H9 (cell line): Measurements from ENCODE around the gene RYR3. TPM values are rescaled to one million over a fixed set of nuclear protein-coding genes. Genes with fewer than 3 reads are reported as not detected.

Experiments
- DNase-seq: peaks from one replicate; pipeline ENCODE4 v3.0.0-alpha.2; 2017
- H2AFZ ChIP-seq: one replicate; pipeline ENCODE4 v1.6.1; 2013; ENCODE audit warnings: mild to moderate bottlenecking, low read length, control low read depth, moderate library complexity
- H2AK5ac ChIP-seq: 2 replicates; pipeline ENCODE4 v1.6.1; 2013; ENCODE audit warnings: low read length, control low read depth, mixed read lengths; ENCODE audit not compliant: insufficient read length
- H2BK120ac ChIP-seq: one replicate; pipeline ENCODE4 v1.6.1; 2013; ENCODE audit warnings: low read depth, mild to moderate bottlenecking, low read length, control low read depth, inconsistent platforms; ENCODE audit not compliant: poor library complexity, severe bottlenecking
- H2BK12ac ChIP-seq: 2 replicates; pipeline ENCODE4 v1.6.1; 2013; ENCODE audit warnings: low read length, control low read depth, mixed read lengths, low read depth; ENCODE audit not compliant: insufficient read length
- H2BK15ac ChIP-seq: 2 replicates; pipeline ENCODE4 v1.6.1; 2013; ENCODE audit warnings: low read depth, low read length, control low read depth
- H2BK20ac ChIP-seq: one replicate; pipeline ENCODE4 v1.6.1; 2013; ENCODE audit warnings: low read depth, mild to moderate bottlenecking, low read length, control low read depth, inconsistent platforms; ENCODE audit not compliant: poor library complexity, severe bottlenecking
- H2BK5ac ChIP-seq: 2 replicates; pipeline ENCODE4 v1.6.1; 2013; ENCODE audit warnings: low read length, control low read depth, mixed read lengths; ENCODE audit not compliant: insufficient read length
- H3K14ac ChIP-seq: 2 replicates; pipeline ENCODE4 v1.6.1; 2013; ENCODE audit warnings: low read length, control low read depth; ENCODE audit not compliant: insufficient read depth
- H3K18ac ChIP-seq: 2 replicates; pipeline ENCODE4 v1.6.1; 2013; ENCODE audit warnings: low read depth, mild to moderate bottlenecking, mixed read lengths, low read length, control low read depth; ENCODE audit not compliant: insufficient read length
- H3K23ac ChIP-seq: 2 replicates; pipeline ENCODE4 v1.6.1; 2013; ENCODE audit warnings: low read length, control low read depth, mixed read lengths, low read depth; ENCODE audit not compliant: insufficient read length
- H3K23me2 ChIP-seq: 2 replicates; pipeline ENCODE4 v1.6.1; 2013; ENCODE audit warnings: low read depth, mild to moderate bottlenecking, mixed read lengths, low read length, control low read depth; ENCODE audit not compliant: insufficient read length, poor library complexity, severe bottlenecking
- H3K27ac ChIP-seq: 2 replicates; pipeline ENCODE4 v1.5.1; 2013; ENCODE audit warnings: low read length, control low read depth, mixed read lengths, low read depth; ENCODE audit not compliant: insufficient read length
- H3K27me3 ChIP-seq: 2 replicates; pipeline ENCODE4 v1.6.1; 2013; ENCODE audit warnings: low read length, control low read depth, inconsistent platforms; ENCODE audit not compliant: insufficient read depth
- H3K4ac ChIP-seq: 2 replicates; pipeline ENCODE4 v1.6.1; 2013; ENCODE audit warnings: low read depth, mild to moderate bottlenecking, control low read depth, inconsistent platforms, low read length, moderate library complexity
- H3K4me1 ChIP-seq: 2 replicates; pipeline ENCODE4 v1.6.1; 2013; ENCODE audit warnings: low read length, control low read depth, inconsistent platforms; ENCODE audit not compliant: insufficient read depth
- H3K4me2 ChIP-seq: 2 replicates; pipeline ENCODE4 v1.6.1; 2013; ENCODE audit warnings: low read length, control low read depth, mixed read lengths; ENCODE audit not compliant: insufficient read length, insufficient read depth
- H3K56ac ChIP-seq: 2 replicates; pipeline ENCODE4 v1.6.1; 2013; ENCODE audit warnings: low read depth, mild to moderate bottlenecking, mixed read lengths, low read length, control low read depth; ENCODE audit not compliant: insufficient read length
- H3K79me1 ChIP-seq: 2 replicates; pipeline ENCODE4 v1.6.1; 2013; ENCODE audit warnings: low read depth, mild to moderate bottlenecking, moderate library complexity, low read length, control low read depth, inconsistent platforms; ENCODE audit not compliant: insufficient read depth, poor library complexity, severe bottlenecking
- H3K79me2 ChIP-seq: 2 replicates; pipeline ENCODE4 v1.6.1; 2013; ENCODE audit warnings: low read length, control low read depth, inconsistent platforms; ENCODE audit not compliant: insufficient read depth
- H3K9ac ChIP-seq: 2 replicates; pipeline ENCODE4 v1.6.1; 2013; ENCODE audit warnings: low read length, control low read depth, mixed read lengths; ENCODE audit not compliant: insufficient read length; ENCODE audit errors: extremely low read depth
- H3K9me3 ChIP-seq: one replicate; pipeline ENCODE4 v1.6.1; 2013; ENCODE audit warnings: low read depth, low read length, inconsistent platforms; ENCODE audit not compliant: control insufficient read depth
- H3T11ph ChIP-seq: one replicate; pipeline ENCODE4 v1.6.1; 2013; ENCODE audit warnings: mild to moderate bottlenecking, low read length, control low read depth, inconsistent platforms
- H4K20me1 ChIP-seq: one replicate; pipeline ENCODE4 v1.6.1; 2013; ENCODE audit not compliant: control insufficient read depth, insufficient read length, insufficient read depth
- H4K5ac ChIP-seq: 2 replicates; pipeline ENCODE4 v1.6.1; 2013; ENCODE audit warnings: low read depth, mild to moderate bottlenecking, mixed read lengths, low read length, control low read depth; ENCODE audit not compliant: insufficient read length
- H4K8ac ChIP-seq: replicated peaks from 2 replicates; pipeline ENCODE4 v1.6.1; 2013; ENCODE audit warnings: low read length, control low read depth, mixed read lengths, low read depth; ENCODE audit not compliant: insufficient read length
- H4K91ac ChIP-seq: 2 replicates; pipeline ENCODE4 v1.6.1; 2013; ENCODE audit warnings: low read depth, mild to moderate bottlenecking, moderate library complexity, mixed read lengths, low read length, control low read depth; ENCODE audit not compliant: insufficient read length
- H3K27ac Mint-ChIP-seq, 3 experiments: 2 replicates in 2 of 3; 3 replicates in 1 of 3; pipeline ENCODE4 v1.8.0; 2020 to 2021; ENCODE audit warnings: mixed read lengths in 3 of 3, mild to moderate bottlenecking in 1 of 3, moderate library complexity in 1 of 3
- H3K27me3 Mint-ChIP-seq: 2 replicates; pipeline ENCODE4 v1.8.0; 2021; ENCODE audit warnings: low read depth, mild to moderate bottlenecking, moderate library complexity, mixed read lengths
- H3K36me3 Mint-ChIP-seq, 3 experiments: 2 replicates in 2 of 3; 3 replicates in 1 of 3; pipeline ENCODE4 v1.8.0; 2020 to 2021; ENCODE audit warnings: low read depth in 3 of 3, mixed read lengths in 3 of 3; ENCODE audit not compliant: insufficient read depth in 1 of 3
- H3K4me1 Mint-ChIP-seq, 2 experiments: 2 replicates each; pipeline ENCODE4 v1.8.0; 2020; ENCODE audit warnings: mixed read lengths in 2 of 2
- H3K4me3 Mint-ChIP-seq, 2 experiments: 2 replicates in 1 of 2; 3 replicates in 1 of 2; pipeline ENCODE4 v1.8.0; 2020 to 2021; ENCODE audit warnings: mild to moderate bottlenecking in 2 of 2, mixed read lengths in 2 of 2, moderate library complexity in 1 of 2
- H3K9me3 Mint-ChIP-seq, 2 experiments: 2 replicates in 1 of 2; 3 replicates in 1 of 2; pipeline ENCODE4 v1.8.0; 2020; ENCODE audit warnings: mild to moderate bottlenecking in 2 of 2, mixed read lengths in 2 of 2, moderate library complexity in 1 of 2
- WGBS: extraction: QIAGEN DNeasy Blood & Tissue Kit; methylation state at CpG from one replicate; pipeline ENCODE4 v1.1.7; 2013; ENCODE audit warnings: missing lambda C conversion rate, low lambda C conversion rate, mixed read lengths; ENCODE audit not compliant: insufficient read length; ENCODE audit errors: extremely low coverage; 5-methylcytosine and 5-hydroxymethylcytosine counted together
- total RNA-seq: library from RNA; stranded (reverse); gene quantifications from 2 replicates; pipeline ENCODE4 v1.2.1, GENCODE V29; 2021
- TF ChIP-seq, protein P1 (sequence below): fragments of 200-600 bp; sonication (generic); conservative IDR thresholded peaks from 3 replicates; pipeline ENCODE4 v1.8.0; 2021; ENCODE audit warnings: antibody characterized with exemption, mild to moderate bottlenecking

The RYR3 gene
- total RNA-seq, 1 experiment from 2014 or later: 0.85 TPM

GRCh38 chr15:33910741-33911140, 600.0 kb downstream of the RYR3 start:
- H3K18ac ChIP-seq: no peak overlapping the region
- no peak overlapping the region for H3K9ac ChIP-seq
- WGBS: no CpG with 5 or more reads among the region's 3 CpGs
- no peak overlapping the region for H4K91ac ChIP-seq
- H3K79me1 ChIP-seq: no peaks in the 10 kb centered on the region
- H3K4me3 Mint-ChIP-seq: no peak overlapping the region
- H3K23ac ChIP-seq: no peak overlapping the region
- TF ChIP-seq, protein P1, sequence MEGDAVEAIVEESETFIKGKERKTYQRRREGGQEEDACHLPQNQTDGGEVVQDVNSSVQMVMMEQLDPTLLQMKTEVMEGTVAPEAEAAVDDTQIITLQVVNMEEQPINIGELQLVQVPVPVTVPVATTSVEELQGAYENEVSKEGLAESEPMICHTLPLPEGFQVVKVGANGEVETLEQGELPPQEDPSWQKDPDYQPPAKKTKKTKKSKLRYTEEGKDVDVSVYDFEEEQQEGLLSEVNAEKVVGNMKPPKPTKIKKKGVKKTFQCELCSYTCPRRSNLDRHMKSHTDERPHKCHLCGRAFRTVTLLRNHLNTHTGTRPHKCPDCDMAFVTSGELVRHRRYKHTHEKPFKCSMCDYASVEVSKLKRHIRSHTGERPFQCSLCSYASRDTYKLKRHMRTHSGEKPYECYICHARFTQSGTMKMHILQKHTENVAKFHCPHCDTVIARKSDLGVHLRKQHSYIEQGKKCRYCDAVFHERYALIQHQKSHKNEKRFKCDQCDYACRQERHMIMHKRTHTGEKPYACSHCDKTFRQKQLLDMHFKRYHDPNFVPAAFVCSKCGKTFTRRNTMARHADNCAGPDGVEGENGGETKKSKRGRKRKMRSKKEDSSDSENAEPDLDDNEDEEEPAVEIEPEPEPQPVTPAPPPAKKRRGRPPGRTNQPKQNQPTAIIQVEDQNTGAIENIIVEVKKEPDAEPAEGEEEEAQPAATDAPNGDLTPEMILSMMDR: no peak
- no peak overlapping the region for H4K5ac ChIP-seq
- no peak overlapping the region for H2BK12ac ChIP-seq
- no peak overlapping the region for H2BK20ac ChIP-seq
- H3K14ac ChIP-seq: no peak overlapping the region
- H2BK15ac ChIP-seq: no peak overlapping the region
- no peaks in the 10 kb centered on the region for H3K79me2 ChIP-seq
- H3K36me3 Mint-ChIP-seq: no peaks in the 10 kb centered on the region
- H3K27ac Mint-ChIP-seq: no peak overlapping the region
- H3K4me2 ChIP-seq: no peak overlapping the region
- H3K27ac ChIP-seq: no peak overlapping the region
- no peaks in the 10 kb centered on the region for H3K23me2 ChIP-seq
- no peak overlapping the region for H3K56ac ChIP-seq
- no peak overlapping the region for H3K4ac ChIP-seq
- no peak for DNase-seq
- no peaks in the 10 kb centered on the region for H3K9me3 ChIP-seq
- H3K9me3 Mint-ChIP-seq: no peaks in the 10 kb centered on the region
- H3K27me3 Mint-ChIP-seq: no peaks in the 10 kb centered on the region
- no peak overlapping the region for H2AK5ac ChIP-seq
- no peaks in the 10 kb centered on the region for H4K20me1 ChIP-seq
- H2BK120ac ChIP-seq: no peak overlapping the region
- peaks cover 29 to 31% of the 10 kb centered on the region in 2 experiments for H3K4me1 Mint-ChIP-seq
- H4K8ac ChIP-seq: no peak overlapping the region
- H3K27me3 ChIP-seq: no peaks in the 10 kb centered on the region
- H3T11ph ChIP-seq: no peak overlapping the region
- no peak overlapping the region for H2AFZ ChIP-seq
- peaks cover 4% of the 10 kb centered on the region; the same call in 1 of the 2 replicates for H3K4me1 ChIP-seq
- H2BK5ac ChIP-seq: no peak overlapping the region
